ENCODE data around the gene PPFIA1. TPM values are rescaled to one million over a fixed set of nuclear protein-coding genes. Genes with fewer than 3 reads are reported as not detected.

PPFIA1 gene
- total RNA-seq, 1 experiment from 2014 or later: 63.4 TPM

DNA sequence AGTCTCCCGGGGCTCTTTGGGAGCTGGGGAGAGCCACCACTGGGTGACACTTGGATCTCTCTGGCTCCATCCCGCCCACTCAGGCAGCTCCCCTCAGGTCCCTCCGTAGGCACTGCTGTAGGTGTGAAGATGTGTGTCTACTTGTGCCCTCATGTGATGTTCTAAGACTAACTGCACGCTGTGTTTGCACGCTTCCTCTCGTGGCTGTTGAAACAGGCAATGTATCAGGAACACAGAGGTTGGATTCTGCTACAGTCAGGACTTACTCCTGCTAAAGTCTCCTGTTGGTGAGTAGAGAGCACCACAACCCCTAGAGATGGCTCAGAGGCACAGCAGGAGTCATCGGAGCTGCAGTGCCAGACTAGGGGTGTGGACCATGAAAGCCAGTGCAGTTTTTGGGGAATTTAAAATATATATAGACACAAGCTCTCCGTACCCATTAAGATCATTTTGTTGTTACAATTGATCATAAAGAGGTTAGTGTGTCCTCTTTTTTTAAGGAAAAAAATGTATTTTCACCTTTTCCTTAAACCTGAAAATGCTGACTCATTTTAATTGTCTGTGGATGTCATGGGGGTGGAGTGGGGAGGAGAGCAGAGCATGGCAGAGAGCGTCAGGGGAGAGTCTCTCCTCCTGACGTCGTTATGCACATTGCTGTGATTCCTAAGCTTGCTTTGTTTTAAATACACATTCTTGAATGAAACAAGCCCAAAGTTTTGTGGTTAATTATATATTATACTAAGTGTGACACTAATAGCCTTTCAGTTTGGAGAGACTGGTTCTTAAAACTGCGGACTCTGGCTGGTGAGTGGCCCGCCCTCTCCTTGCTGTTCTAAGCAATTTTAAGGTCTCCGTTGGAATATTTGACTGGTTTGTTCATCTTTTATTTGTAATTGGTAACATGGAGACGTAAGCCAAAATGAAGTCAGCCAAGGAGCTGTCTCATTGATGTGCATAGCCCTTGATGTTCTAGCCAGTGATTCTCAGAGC is 111.7 kb downstream of the PPFIA1 start:
- no peaks in the 10 kb centered on the region for H3K27me3 ChIP-seq (ENCODE audit: insufficient read depth, low read length)
- H3K79me1 ChIP-seq (ENCODE audit: insufficient read depth, low read depth, low read length, poor library complexity, severe bottlenecking): no peaks in the 10 kb centered on the region
- no peaks in the 10 kb centered on the region for H3K9me3 Mint-ChIP-seq
- H3K27ac ChIP-seq (ENCODE audit: insufficient read length, low read depth, low read length): no peak overlapping the region
- H3K27me3 Mint-ChIP-seq (ENCODE audit: low read depth): no peaks in the 10 kb centered on the region
- no CpG with 5 or more reads among the region's 15 CpGs for WGBS (ENCODE audit: extremely low coverage, insufficient read length, low lambda C conversion rate)
- no peak overlapping the region for H4K5ac ChIP-seq (ENCODE audit: insufficient read length, low read depth, low read length)
- no peak overlapping the region for H3K4ac ChIP-seq (ENCODE audit: low read depth, low read length)
- TF ChIP-seq, protein P1, sequence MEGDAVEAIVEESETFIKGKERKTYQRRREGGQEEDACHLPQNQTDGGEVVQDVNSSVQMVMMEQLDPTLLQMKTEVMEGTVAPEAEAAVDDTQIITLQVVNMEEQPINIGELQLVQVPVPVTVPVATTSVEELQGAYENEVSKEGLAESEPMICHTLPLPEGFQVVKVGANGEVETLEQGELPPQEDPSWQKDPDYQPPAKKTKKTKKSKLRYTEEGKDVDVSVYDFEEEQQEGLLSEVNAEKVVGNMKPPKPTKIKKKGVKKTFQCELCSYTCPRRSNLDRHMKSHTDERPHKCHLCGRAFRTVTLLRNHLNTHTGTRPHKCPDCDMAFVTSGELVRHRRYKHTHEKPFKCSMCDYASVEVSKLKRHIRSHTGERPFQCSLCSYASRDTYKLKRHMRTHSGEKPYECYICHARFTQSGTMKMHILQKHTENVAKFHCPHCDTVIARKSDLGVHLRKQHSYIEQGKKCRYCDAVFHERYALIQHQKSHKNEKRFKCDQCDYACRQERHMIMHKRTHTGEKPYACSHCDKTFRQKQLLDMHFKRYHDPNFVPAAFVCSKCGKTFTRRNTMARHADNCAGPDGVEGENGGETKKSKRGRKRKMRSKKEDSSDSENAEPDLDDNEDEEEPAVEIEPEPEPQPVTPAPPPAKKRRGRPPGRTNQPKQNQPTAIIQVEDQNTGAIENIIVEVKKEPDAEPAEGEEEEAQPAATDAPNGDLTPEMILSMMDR (conservative IDR thresholded peaks at IDR 0.05): peak; percentile 29; the same call in 1 of the 3 replicates
- H3K23ac ChIP-seq (ENCODE audit: insufficient read length, low read depth, low read length): no peak overlapping the region
- no peaks in the 10 kb centered on the region for H4K20me1 ChIP-seq (ENCODE audit: control insufficient read depth, insufficient read depth, insufficient read length)
- no peak overlapping the region for H4K91ac ChIP-seq (ENCODE audit: insufficient read length, low read depth, low read length)
- H2AFZ ChIP-seq (ENCODE audit: low read length): no peak overlapping the region
- H2BK12ac ChIP-seq (ENCODE audit: insufficient read length, low read depth, low read length): no peak overlapping the region
- H3K4me1 Mint-ChIP-seq: peaks cover 17 to 19% of the 10 kb centered on the region in 2 experiments
- no peak overlapping the region for H2AK5ac ChIP-seq (ENCODE audit: insufficient read length, low read length)
- H3K4me3 Mint-ChIP-seq: no peak overlapping the region; a peak in 1 of 5 replicates
- no peak overlapping the region for H2BK120ac ChIP-seq (ENCODE audit: low read depth, low read length, poor library complexity, severe bottlenecking)
- H3K4me2 ChIP-seq (ENCODE audit: insufficient read depth, insufficient read length, low read length): no peak overlapping the region
- H3K56ac ChIP-seq (ENCODE audit: insufficient read length, low read depth, low read length): no peak overlapping the region
- no peak overlapping the region for H3K18ac ChIP-seq (ENCODE audit: insufficient read length, low read depth, low read length)
- H2BK20ac ChIP-seq (ENCODE audit: low read depth, low read length, poor library complexity, severe bottlenecking): no peak overlapping the region
- no peaks in the 10 kb centered on the region for H3K23me2 ChIP-seq (ENCODE audit: insufficient read length, low read depth, low read length, poor library complexity, severe bottlenecking)
- peak overlapping the region; percentile 24 to 93 (median 83); a peak in 6 of 7 replicates for H3K27ac Mint-ChIP-seq
- DNase-seq: no peak
- H3T11ph ChIP-seq (ENCODE audit: low read length): no peak overlapping the region
- H2BK5ac ChIP-seq (ENCODE audit: insufficient read length, low read length): no peak overlapping the region
- H3K9ac ChIP-seq (ENCODE audit: extremely low read depth, insufficient read length, low read length): no peak overlapping the region
- no peaks in the 10 kb centered on the region for H3K9me3 ChIP-seq (ENCODE audit: control insufficient read depth, low read depth, low read length)
- no peak overlapping the region for H2BK15ac ChIP-seq (ENCODE audit: low read depth, low read length)
- no peaks in the 10 kb centered on the region for H3K79me2 ChIP-seq (ENCODE audit: insufficient read depth, low read length)
- no peak overlapping the region for H4K8ac ChIP-seq (replicated peaks; ENCODE audit: insufficient read length, low read depth, low read length)
- peaks cover 6% of the 10 kb centered on the region; the same call in 1 of the 2 replicates for H3K4me1 ChIP-seq (ENCODE audit: insufficient read depth, low read length)
- no peak overlapping the region; the same call in 1 of the 2 replicates for H3K14ac ChIP-seq (ENCODE audit: insufficient read depth, low read length)
- H3K36me3 Mint-ChIP-seq (ENCODE audit: insufficient read depth in 1 of 3, low read depth in 3 of 3): peaks cover 25 to 71% (median 44%) of the 10 kb centered on the region in 3 experiments; a peak in 6 of 7 replicates

Measured in H9 (cell line).